DND-41 (cell line): ENCODE data around the gene MYBPC1.

Experiments
- ATAC-seq: fragments of 200-7000 bp; cut with Tn5 transposase; 3 replicates; pipeline ENCODE4 v1.9.1; 2021; ENCODE audit warnings: low read depth; ENCODE audit not compliant: insufficient read depth
- DNase-seq: peaks from one replicate; pipeline ENCODE4 v3.0.0-alpha.2; 2020
- H2AFZ ChIP-seq: 2 replicates; pipeline ENCODE4 v1.6.0; 2012; ENCODE audit warnings: low read depth, low read length
- H3K27ac ChIP-seq: 2 replicates; pipeline ENCODE4 v1.5.1; 2012; ENCODE audit warnings: low read length, inconsistent platforms
- H3K27me3 ChIP-seq: fragments of 200-600 bp; sonication (generic); 2 replicates; pipeline ENCODE4 v1.6.0; 2012; ENCODE audit warnings: low read length, mild to moderate bottlenecking, inconsistent platforms; ENCODE audit not compliant: insufficient read depth, poor library complexity
- H3K36me3 ChIP-seq: 2 replicates; pipeline ENCODE4 v1.5.1; 2012; ENCODE audit warnings: low read length, inconsistent platforms; ENCODE audit not compliant: insufficient read depth
- H3K4me1 ChIP-seq: 2 replicates; pipeline ENCODE4 v1.5.1; 2012; ENCODE audit warnings: mild to moderate bottlenecking, low read length; ENCODE audit not compliant: insufficient read depth
- H3K4me2 ChIP-seq: 2 replicates; pipeline ENCODE4 v1.6.0; 2012; ENCODE audit warnings: mild to moderate bottlenecking, moderate library complexity, low read length, inconsistent platforms; ENCODE audit not compliant: insufficient read depth
- H3K4me3 ChIP-seq, 2 experiments: fragments of 200-600 bp in 1 of 2; shearing (Covaris generic) in 1 of 2; 2 replicates each; pipeline ENCODE4 v1.5.1; 2012 to 2016; ENCODE audit warnings: inconsistent platforms in 2 of 2, low read length in 2 of 2, mild to moderate bottlenecking in 2 of 2, low read depth in 1 of 2, moderate library complexity in 1 of 2
- H3K79me2 ChIP-seq: 2 replicates; pipeline ENCODE4 v1.6.0; 2012; ENCODE audit warnings: low read length, inconsistent platforms; ENCODE audit not compliant: insufficient read depth
- H3K9ac ChIP-seq: 2 replicates; pipeline ENCODE4 v1.6.0; 2012; ENCODE audit warnings: low read depth, mild to moderate bottlenecking, inconsistent platforms, low read length, moderate library complexity
- H3K9me3 ChIP-seq: 2 replicates; pipeline ENCODE4 v1.5.1; 2012; ENCODE audit warnings: low read length, moderate library complexity, mild to moderate bottlenecking, inconsistent platforms; ENCODE audit not compliant: insufficient read depth, severe bottlenecking
- H4K20me1 ChIP-seq: 2 replicates; pipeline ENCODE4 v1.6.0; 2012; ENCODE audit warnings: low read length; ENCODE audit not compliant: insufficient read depth
- CTCF ChIP-seq: IDR thresholded peaks from 2 replicates; pipeline ENCODE4 v1.5.1; 2012; ENCODE audit warnings: borderline replicate concordance, low read length, moderate library complexity, mild to moderate bottlenecking; ENCODE audit not compliant: poor library complexity, severe bottlenecking; ENCODE audit errors: extremely low read depth
- EZH2 ChIP-seq: IDR thresholded peaks from 3 replicates; pipeline ENCODE4 v1.6.1; 2012; ENCODE audit warnings: borderline replicate concordance, low read depth, mild to moderate bottlenecking, moderate library complexity, low read length, inconsistent platforms; ENCODE audit not compliant: severe bottlenecking

Gene MYBPC1

GRCh38 chr12:101581190-101581589 is 13.6 kb upstream of the MYBPC1 start:
- Histone ChIP-seq H3K4me2 (no peak overlapping the region), H3K79me2 (no peaks in the 10 kb centered on the region), H3K36me3 (no peaks in the 10 kb centered on the region), H2AFZ (no peak overlapping the region), H3K9me3 (no peaks in the 10 kb centered on the region), H4K20me1 (no peaks in the 10 kb centered on the region), H3K4me3 (no peak overlapping the region), H3K4me1 (no peaks in the 10 kb centered on the region), H3K27me3 (peaks cover 3% of the 10 kb centered on the region), H3K27ac (no peak overlapping the region), H3K9ac (no peak overlapping the region)
- no peak for DNase-seq
- ATAC-seq: no peak
- no peak for TF ChIP-seq EZH2

DNA sequence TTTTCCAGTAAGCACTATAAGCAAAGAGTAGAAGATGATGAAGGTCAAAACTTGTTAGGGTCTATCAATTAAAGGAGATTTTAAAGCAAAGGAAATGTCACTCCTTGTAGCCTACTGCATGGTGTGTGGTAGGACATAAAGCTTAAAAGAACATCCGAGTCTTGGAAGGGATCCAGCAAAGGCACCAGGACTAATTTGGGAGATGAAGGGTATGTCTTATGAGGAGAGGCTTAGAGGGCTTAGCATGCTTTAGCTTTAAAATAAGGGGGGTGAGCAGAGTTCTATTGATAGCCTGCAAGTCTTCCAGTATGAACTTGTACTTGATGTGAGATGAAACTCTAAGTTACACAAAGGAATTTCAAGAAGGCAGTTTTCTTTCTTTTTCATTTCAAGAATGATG is 11.8 kb upstream of the MYBPC1 start:
- Histone ChIP-seq H3K79me2 (no peaks in the 10 kb centered on the region), H3K27ac (no peak overlapping the region), H3K9ac (no peak overlapping the region), H3K4me3 (no peak overlapping the region), H3K36me3 (no peaks in the 10 kb centered on the region), H3K4me1 (no peaks in the 10 kb centered on the region), H3K27me3 (no peaks in the 10 kb centered on the region), H2AFZ (no peak overlapping the region), H4K20me1 (no peaks in the 10 kb centered on the region), H3K9me3 (no peaks in the 10 kb centered on the region), H3K4me2 (no peak overlapping the region)
- TF ChIP-seq EZH2 (no peak), CTCF (no peak)
- ATAC-seq (no peak), DNase-seq (no peak)

- DNase-seq (no peak), ATAC-seq (no peak)
- Histone ChIP-seq H3K79me2 (no peaks in the 10 kb centered on the region), H3K27ac (no peak overlapping the region), H3K9ac (no peak overlapping the region), H3K36me3 (no peaks in the 10 kb centered on the region), H3K4me2 (no peak overlapping the region), H2AFZ (no peak overlapping the region), H3K4me3 (no peak overlapping the region), H4K20me1 (no peaks in the 10 kb centered on the region), H3K27me3 (no peaks in the 10 kb centered on the region), H3K4me1 (no peaks in the 10 kb centered on the region), H3K9me3 (no peaks in the 10 kb centered on the region)
- no peak for TF ChIP-seq CTCF
- no peak for TF ChIP-seq EZH2
These were observed 4.4 kb upstream of the MYBPC1 start for GRCh38 chr12:101590383-101590782.

DNA sequence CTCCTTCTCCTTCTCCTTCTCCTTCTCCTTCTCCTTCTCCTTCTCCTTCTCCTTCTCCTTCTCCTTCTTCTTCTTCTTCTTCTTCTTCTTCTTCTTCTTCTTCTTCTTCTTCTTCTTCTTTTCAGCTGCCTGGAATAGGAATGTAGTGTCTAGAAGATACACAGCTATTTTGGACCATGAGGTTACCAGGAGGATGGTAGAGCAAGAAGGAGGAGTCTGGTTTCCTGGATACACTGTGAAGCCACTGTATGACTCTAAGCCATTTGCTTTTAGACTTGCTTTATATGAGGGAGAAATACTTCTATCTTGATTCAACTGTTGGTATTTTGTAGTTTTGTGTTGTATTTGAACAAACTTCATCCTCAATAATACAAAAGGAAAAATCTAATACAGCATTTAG is 3.0 kb upstream of the MYBPC1 start:
- Histone ChIP-seq H3K27me3 (no peaks in the 10 kb centered on the region), H3K4me3 (no peak overlapping the region), H4K20me1 (no peaks in the 10 kb centered on the region), H3K9ac (no peak overlapping the region), H3K79me2 (no peaks in the 10 kb centered on the region), H3K36me3 (no peaks in the 10 kb centered on the region), H2AFZ (no peak overlapping the region), H3K27ac (no peak overlapping the region), H3K4me1 (no peaks in the 10 kb centered on the region), H3K4me2 (no peak overlapping the region), H3K9me3 (no peaks in the 10 kb centered on the region)
- DNase-seq: no peak
- no peak for ATAC-seq
- TF ChIP-seq CTCF (no peak), EZH2 (no peak)
